DLD1 (cell line): Measurements from ENCODE around the gene TM4SF18.
"Not testable (repeated sequence)": the region's sequence is repeated elsewhere in the genome, so short reads cannot be mapped to it uniquely, and the experiment has no call there.

ENCODE experiments used
- in situ Hi-C: cut with HindIII; loops from 2 replicates; pipeline ENCODE4 v1.10.0; 2017; ENCODE audit warnings: low sequenced_read_pairs

TM4SF18 gene

DNA sequence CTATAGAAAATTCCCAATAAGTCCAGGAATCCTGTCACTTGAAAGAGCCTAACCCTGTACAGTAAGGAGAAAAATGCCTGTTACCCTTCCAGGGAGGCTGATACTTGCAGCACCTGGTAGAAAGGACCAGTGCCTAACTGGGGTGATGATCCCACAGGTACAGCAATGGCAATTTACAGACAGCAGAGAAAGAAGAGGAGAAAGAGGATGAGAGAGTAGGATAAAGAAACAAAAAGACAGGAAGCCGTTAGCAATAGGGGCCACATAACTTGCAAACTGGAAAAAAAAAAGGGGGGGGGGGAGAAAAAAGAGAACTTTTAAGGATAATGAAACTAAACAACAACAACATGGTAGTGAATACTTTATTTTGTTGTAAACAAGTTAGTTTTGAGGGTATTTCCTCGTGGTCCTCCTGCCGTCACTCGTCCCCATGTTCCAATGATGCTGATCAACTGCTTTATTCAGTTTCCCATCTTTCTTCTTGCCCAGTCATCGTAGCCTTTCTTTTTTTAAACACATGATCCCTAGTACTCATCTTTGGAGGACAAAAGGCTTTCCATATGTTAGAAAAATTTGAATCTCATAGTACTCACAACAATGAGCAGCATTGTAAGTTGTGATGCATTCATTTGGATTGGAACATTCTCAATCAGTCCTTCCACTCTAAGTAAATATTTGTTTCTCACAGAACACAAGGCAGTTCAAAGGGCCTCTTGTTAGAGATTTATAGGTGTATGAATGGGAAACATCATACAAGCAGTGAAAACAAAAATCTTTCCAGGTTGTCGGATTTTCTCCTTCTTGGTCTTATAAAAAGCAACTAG is 35.5 kb upstream of the TM4SF18 start:
- in situ Hi-C loops: no loop called here

DNA sequence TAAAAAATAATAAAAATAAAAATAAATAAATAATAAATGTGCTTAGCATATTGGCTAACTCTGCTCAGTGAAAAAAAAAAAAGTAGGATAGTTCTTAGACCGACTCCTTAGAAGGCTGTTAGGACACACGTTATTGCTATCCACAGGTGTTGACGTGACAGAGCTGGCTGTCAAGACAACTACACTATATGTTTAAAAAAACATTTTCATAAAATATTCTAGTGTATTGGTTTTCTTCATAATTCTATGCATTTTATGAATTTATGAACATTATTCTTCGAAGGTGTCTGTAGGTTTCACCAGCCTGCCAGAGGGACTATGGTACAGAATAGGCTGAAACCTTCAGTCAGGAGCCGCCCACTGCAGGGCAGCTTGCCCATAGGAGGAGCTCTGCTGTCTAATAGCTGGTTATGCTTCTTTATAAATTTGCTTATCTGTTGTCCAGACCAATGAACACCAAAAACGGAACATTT is 34.8 kb upstream of the TM4SF18 start:
- in situ Hi-C loops: no loop called here

DNA sequence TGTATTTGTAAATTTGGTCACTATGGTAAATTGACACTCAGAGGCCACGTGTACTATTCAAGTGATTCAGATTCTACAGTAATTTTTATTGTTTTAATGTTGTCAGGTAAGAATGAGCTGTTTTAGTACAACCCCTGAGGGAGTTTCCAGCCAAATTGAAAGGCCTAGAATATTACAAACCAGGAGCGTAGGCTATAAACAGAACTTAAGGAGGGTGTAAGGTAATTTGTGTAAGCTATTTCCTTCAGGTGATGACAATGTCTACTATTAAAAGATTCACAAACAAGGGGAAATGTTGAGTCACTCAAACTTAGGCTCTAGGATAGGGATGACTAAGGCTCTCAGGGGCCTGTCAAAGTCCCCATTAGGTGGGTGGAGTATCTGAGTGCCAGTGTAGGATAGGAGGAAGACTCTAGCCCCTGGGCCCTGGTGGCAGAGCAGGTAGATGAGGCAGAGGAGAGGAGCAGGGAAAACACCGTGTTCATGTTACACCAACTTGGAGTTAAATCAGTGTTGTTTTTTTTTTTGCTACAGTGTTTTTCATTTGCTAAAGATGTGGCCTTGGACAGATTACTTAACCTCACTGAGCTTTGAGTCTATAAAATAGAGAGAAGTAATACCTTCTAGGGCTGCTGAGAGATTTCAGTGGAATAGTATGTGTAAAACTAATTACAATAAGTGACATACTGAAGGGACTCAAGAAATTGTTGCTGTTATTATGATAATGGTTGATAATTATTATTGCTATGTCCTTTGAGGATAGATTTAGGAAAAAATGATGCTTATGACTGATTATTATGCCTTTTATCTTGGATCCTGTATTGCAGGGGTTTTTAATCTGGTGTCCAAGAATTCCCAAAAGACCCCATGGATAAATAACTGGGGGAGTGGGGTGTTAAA is 33.8 kb upstream of the TM4SF18 start:
- in situ Hi-C loops: no loop called here

DNA sequence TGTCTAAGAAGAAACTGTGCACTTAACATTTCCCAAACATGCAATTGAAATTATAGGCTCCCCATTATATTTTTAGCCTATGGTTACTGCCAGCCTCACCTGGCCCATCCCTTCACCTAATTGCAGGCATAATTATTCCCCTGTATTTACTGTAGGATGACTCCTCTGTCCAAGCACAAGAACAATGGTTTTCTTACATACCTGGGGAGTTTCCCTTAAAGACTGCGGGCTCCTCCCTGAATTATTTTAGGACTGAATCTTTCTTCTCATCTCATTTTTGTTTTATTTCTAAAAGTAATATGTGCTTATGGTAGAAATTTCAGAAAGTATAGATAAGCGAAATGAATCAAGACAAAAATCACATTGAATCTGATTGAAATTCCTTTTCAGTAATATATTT is 32.6 kb upstream of the TM4SF18 start:
- in situ Hi-C loops: no loop called here

DNA sequence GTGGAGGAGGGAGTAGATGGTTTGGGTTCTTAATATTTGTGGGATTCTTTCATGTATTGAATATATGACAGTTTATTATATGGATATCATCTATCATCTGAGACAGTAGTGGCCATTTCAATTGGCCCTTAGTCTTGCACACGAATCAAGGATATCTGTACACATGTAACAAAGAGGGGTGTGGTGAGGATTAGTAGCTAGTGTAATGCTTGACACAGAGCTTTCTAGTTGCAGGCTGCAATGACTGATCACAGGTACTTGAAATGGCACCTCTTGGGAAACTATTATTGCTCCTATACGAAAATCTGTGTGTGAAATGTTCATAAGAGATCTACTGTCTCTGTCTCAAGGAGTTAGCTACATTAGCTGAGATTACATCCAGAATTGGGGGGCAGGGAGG is 31.2 kb upstream of the TM4SF18 start:
- in situ Hi-C loops: no loop called here

DNA sequence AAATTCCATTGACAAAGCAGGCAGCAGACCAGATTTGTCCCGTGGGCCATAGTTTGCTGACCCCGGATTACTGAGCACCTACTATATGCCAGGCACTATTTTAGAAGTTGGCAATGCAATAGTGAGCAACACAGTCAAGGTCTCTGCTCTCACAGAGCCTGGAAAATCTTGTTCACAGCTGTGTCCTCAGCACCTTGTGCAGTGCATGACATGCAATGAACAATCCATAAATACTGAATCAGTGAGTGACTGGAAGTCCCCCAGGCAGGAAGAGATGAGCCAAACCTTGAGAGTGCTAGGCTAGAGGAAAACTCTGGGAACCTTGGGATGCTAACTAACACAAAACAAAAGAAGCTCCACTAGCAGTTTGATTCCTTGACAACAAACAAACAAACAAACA is 29.6 kb upstream of the TM4SF18 start:
- in situ Hi-C loops: no loop called here

DNA sequence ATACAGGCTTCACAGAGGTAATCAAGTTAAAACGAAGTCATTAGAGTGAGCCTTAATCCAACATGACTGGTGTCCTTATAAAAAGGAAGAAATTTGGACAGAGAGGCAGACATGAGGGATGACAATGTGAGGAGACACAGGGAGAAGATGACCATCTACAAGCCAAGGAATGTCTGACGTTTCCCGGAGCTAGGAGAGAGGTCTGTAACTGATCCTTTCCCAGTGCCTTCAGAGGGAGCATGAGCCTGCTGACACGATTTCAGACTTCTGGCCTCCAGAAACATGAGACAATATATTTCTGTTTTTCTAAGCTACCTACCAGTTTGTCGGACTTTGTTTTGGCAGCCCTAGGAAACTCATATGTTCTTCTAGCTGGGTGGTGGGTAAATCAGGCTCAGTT is 28.9 kb upstream of the TM4SF18 start:
- in situ Hi-C loops: no loop called here

DNA sequence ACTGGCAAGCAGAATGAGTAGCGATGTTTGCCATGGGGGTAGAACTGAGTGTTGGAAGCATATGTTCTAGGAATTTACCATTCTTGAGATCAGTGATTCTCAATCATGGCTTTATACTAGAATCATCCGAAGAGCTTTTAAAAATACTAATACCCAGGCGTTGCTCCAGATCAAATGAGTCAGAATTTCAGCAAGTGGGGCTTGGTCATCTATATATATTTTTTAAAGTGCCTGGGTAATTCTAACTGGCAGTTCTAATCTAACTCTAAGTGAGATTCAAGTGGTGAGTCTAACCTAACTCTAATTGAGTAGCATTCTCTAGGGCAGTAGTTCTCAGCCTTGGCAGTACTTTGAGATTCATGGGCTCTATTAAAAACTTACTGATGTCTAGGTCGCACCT is 23.2 kb upstream of the TM4SF18 start:
- in situ Hi-C loops: no loop called here

DNA sequence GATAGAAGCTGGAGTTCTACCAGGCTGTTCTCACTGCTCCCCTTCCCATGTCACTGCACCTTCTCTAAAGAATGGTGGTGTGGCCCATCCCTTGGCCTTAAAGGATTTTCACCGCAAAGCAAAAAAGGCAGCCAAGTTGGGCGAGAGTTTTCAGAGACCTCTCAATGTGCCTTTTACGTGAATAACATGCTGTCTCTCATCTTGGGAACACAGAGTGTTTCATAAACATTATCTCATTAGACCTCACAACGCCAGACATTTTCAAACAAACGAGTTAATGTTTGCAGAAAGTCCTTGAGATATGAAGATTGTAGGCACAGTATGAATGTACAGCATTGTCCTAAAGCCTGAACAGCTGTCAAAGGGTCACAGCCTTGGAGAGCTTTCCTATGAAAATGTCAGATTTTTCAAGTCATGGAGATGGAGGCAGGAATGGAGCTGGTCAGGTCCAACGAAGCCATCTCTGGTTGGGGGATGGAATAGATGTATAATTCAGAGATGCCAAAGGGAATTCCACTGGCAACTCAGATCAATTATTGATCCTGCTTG is 22.7 kb upstream of the TM4SF18 start:
- in situ Hi-C loops: no loop called here

DNA sequence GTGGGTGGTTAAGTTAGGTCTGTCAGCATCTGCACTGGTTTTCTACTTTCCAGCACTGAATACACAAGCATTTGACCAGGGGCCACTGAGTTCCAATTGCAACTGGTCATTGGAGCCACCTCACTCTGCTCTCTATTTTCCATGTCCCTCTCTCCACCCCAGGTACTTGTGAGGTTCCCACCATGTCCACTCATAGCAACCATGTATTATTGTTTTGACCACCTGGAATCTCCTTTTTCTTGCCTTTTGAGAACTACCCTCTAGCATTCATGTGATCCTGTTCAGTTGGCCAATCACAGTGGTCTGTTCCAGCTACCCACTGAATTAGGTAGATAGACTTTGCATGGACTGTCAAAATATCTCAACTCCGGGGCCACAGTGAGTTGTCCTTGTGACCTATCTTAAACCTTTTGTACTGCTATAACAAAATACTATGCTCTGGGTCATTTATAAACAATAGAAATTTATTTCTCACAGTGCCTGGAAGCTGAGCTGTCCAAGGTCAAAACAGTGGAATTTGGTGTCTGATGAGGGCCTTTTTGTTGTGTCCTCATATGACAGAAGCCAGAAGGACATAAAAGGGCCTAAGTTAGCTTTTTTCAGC is 20.2 kb upstream of the TM4SF18 start:
- in situ Hi-C loops: loop anchor here (5.0 kb wide), 1 partner anchor 34 kb away; no protein-coding TSS in a partner anchor

DNA sequence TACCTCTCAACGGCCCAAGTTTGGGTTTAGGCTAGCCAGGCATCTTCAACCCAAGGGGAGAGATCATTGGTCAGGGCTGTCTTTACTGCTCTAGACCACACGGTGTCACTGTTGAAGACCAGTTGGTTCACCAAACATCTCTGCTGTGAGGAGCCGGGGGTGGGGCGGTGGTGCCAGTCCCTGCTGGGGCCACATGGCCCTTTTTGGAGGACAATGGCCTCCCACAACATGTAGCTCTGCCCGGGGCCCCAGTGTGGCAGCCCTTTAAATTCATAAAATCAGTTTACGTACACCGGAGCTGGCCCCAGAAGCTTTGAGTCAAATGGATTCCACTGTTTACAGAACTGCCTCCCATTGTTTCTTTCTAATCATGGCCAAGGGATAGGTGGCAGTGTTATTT is 19.1 kb upstream of the TM4SF18 start:
- in situ Hi-C loops: loop anchor here (5.0 kb wide), 1 partner anchor 35 kb away; no protein-coding TSS in a partner anchor

DNA sequence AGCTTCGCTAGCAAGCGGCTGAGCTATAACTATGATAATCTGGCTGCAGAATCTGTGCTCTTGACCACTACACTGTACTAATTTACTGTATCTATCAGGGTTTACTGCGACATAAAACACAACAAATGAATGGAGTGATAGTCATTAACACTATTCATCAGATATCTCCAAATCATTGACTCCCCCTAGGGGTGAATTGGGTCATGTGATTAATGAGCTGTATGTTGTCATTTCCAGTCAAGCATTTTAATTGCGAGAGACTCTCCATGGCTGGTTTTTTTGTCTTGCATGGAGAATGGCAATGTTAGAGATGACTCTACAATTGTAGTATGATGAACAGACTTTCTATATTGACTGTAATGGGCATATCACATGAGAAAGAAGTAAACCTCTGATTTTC is 10.5 kb upstream of the TM4SF18 start:
- in situ Hi-C loops: no loop called here

DNA sequence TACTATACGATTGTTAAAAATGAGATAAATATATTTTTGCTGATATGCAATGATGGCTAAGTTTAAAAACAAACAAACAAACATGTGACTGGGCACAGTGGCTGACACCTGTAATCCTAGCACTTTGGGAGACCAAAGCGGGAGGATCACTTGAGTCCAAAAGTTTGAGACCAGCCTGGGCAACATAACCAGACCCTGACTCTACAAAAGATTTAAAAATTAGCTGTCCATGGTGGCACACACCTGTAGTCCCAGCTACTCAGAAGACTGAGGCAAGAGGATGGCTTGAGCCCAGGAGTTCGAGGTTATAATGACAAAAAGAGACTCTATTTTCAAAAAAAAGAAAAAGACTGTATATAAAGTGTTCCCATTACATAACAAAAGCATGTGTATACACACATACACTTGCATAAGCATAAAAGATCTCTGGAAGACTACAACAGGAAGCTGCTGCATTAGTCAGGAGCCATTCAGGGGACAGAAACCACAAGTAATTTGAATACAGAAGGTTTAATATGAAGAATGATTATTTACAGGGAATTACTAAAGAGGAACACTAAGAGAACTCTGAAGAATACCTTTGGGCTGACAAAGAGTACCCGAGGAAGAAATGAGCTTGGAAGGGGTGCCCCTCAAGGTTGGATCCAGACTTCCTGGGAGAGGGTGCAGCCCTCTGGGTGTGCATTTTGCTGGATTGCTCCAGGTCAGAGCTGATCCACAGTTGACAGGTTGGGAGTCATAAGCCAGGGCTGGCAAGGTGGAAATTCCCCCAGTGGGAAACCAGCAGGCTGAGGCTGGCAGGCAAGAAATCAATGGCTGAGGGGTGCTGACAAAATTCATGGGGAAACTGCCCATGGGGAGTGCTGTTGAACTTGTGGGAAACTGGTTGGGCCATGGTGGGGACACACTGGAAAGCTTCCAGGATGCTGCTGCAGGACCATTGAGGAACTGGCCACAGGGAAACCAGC is 9.3 kb upstream of the TM4SF18 start:
- in situ Hi-C loops: no loop called here

DNA sequence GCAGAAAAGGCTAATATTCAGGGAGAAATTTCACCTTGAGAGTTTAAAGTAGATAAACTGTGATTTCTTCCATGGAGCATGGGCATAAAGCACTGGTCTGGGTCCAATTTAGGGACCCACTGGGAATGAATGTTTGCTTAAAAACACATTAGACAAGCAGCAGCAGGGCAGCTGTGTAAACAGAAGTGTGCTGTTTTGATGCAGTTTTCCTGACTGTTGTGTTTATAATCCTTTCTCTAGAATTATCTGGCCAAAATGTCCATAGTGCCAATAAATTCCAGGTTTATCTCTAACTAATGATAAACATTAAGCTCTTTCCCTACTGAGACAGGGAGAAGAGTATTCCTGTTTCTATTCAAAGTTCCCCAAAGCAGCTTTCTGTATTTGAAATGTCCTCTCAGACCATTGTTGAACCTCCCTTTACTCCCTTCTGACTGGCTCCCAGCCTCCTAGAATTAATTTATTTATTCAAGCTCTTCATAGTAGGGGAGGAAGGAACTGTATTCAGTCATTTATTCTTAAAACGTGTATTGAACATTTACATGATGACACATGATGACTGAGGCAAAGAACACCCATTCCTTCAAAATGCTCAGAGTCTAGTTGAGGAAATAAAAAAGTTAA is 7.0 kb upstream of the TM4SF18 start:
- in situ Hi-C loops: no loop called here

DNA sequence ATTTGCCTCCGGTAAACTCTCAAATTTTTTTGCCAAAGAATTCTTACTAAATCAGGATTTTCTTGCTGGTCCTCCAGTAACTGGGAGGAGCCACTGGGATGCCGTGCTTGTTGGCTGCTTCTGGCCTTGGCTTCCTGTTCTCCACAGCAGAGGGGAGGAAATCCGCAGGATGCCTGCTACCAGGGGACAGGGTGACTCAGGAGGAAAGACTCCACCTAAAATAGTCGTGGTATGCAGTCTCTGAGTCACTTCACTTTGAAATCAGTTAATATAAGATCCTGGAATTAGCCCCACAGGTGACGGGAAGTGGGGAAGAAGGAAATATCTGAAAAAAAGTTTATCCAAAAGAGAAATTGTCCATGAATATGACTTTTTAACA is 6.5 kb upstream of the TM4SF18 start:
- in situ Hi-C loops: no loop called here

DNA sequence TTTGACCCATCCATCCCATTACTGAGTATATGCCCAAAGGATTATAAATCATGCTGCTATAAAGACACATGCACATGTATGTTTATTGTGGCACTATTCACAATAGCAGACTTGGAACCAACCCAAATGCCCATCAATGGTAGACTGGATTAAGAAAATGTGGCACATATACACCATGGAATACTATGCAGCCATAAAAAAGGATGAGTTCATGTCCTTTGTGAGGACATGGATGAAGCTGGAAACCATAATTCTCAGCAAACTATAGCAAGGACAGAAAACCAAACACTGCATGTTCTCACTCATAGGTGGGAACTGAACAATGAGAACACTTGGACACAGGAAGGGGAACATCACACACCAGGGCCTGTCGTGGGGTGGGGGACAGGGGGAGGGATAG is 4.0 kb upstream of the TM4SF18 start:
- in situ Hi-C loops: not testable (repeated sequence)

DNA sequence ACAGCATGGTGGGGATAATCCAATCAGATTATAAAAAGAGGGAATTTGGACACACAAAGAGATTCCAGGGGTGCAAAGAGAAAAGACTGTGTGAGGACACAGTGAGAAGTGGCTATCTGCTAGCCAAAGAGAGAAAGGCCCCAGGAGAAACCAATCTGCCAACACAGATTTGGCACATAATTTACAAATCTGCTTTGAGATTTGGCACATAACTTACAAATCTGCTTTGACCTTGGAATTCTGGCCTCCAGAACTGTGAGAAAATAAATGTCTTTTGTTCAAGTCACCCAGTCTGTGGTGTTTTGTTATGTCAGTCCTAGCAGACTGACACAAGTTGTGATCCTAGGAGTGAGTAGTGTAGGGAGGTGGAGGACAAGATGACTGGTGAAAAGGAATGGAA is 3.5 kb upstream of the TM4SF18 start:
- in situ Hi-C loops: no loop called here

DNA sequence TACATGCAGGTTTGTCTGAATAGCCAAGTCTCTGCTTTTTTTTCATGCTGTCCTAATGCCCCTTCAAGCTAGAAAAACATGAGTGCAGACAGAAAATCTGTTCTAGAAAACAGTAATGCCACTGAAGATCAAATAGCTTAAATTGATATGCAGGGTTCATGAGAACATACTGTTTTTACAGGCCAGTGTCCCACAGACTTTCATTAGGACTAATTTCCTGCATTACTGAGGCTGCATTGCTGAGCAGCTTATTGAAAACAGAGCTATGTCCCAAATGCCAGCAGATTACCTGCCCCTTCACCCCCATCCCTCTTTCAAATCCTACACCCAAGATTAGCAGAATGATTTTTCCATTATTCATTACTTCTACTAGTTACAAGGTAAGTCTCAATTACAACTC is 665 bp downstream of the TM4SF18 start:
- in situ Hi-C loops: no loop called here

DNA sequence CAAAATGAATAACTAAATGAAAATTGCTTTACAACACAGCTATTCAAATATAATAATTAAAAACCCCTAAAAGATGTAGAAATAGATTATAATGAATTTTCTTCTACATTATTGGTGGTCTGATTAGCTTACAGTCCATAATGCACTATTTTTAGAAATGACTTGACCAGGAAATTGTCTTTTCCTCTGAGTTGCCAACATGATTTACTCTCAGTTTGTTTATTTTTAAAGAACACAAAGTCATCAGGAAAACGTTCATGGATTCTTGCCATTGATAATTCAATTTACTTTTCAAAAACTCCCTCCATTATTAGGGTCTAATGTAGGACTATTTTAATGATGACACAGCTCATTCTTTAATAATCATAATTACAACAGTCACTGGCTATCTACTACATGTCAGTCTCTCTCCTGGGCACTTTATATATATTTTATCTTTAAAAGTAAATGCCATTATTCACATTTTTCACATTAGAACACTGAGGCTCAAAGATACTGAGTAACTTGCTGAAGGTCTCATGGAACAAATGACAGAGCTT is 1.1 kb downstream of the TM4SF18 start:
- in situ Hi-C loops: no loop called here
